OCI-LY3 (cell line): ENCODE measurements around the gene KAT8.

Experiments
- EZH2phosphoT487 ChIP-seq: fragments of 200-600 bp; shearing (Covaris generic); IDR thresholded peaks from 2 replicates; pipeline ENCODE4 v1.6.1; 2018; ENCODE audit warnings: antibody characterized with exemption, mixed run types, low read depth
- TF ChIP-seq, protein P1 (sequence below): fragments of 200-600, 300-600 bp; sonication (generic); IDR thresholded peaks from 2 replicates; pipeline ENCODE4 v1.5.1; 2014; ENCODE audit warnings: antibody characterized with exemption, low read length, low read depth

DNA sequence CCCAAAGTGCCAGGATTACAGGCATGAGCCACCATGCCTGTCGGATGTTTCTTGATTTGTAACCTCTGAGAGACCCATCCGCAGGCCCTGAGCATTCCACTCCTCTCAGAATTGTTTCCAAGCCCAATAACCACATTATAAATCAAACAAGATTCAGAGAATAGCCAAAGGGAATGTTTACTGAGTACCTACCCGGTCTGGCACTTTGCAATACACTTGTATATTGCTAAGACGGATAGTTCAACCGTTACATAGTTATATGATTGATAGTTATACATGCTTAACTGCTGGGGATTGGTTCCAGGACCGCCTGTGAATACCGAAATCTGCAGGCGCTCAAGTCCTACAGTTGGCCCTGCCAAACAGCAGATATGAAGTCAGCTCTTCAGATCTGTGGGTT, 3.0 kb upstream of the KAT8 start:
- TF ChIP-seq, protein P1, sequence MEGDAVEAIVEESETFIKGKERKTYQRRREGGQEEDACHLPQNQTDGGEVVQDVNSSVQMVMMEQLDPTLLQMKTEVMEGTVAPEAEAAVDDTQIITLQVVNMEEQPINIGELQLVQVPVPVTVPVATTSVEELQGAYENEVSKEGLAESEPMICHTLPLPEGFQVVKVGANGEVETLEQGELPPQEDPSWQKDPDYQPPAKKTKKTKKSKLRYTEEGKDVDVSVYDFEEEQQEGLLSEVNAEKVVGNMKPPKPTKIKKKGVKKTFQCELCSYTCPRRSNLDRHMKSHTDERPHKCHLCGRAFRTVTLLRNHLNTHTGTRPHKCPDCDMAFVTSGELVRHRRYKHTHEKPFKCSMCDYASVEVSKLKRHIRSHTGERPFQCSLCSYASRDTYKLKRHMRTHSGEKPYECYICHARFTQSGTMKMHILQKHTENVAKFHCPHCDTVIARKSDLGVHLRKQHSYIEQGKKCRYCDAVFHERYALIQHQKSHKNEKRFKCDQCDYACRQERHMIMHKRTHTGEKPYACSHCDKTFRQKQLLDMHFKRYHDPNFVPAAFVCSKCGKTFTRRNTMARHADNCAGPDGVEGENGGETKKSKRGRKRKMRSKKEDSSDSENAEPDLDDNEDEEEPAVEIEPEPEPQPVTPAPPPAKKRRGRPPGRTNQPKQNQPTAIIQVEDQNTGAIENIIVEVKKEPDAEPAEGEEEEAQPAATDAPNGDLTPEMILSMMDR = no peak
- TF ChIP-seq EZH2phosphoT487 = no peak
